IMR-90 (cell line): ENCODE results near the gene PARVB. TPM values are rescaled to one million over a fixed set of nuclear protein-coding genes. Genes with fewer than 3 reads are reported as not detected.

Experiments
- ATAC-seq: fragments of 200-7000 bp; cut with Tn5 transposase; 2 replicates; pipeline ENCODE4 v1.9.1; 2020; ENCODE audit warnings: low read depth, mild to moderate bottlenecking, moderate library complexity
- BruUV-seq: library from RNA; stranded (reverse); fragments of 400-500 nt; replicated peaks from 2 replicates; lab custom pipeline; 2021; lab: Mats Ljungman, UMichigan
- CTCF ChIA-PET: fragments of 300-600 bp; formaldehyde crosslinking; extraction: SDS; loops from one replicate; lab custom pipeline; 2021; ENCODE audit warnings: antibody characterized with exemption; lab: Yijun Ruan, JAX
- POLR2A ChIA-PET: fragments of 300-600 bp; sonication (Branson Sonifier 250); formaldehyde crosslinking; loops from one replicate; lab custom pipeline; 2022; ENCODE audit warnings: antibody characterized with exemption; ENCODE audit not compliant: unreplicated experiment; lab: Charles Lee
- DNase-seq: peaks from one replicate; pipeline ENCODE4 v3.0.0; 2013
- H2AFZ ChIP-seq: replicated peaks from 2 replicates; pipeline ENCODE3; 2013; ENCODE audit warnings: low read length, mild to moderate bottlenecking; ENCODE audit not compliant: poor library complexity
- H2AK5ac ChIP-seq: 2 replicates; pipeline ENCODE4 v1.6.1; 2013; ENCODE audit warnings: low read depth, low read length, inconsistent platforms
- H2AK9ac ChIP-seq: replicated peaks from 2 replicates; pipeline ENCODE3; 2013; ENCODE audit warnings: mild to moderate bottlenecking, low read depth, low read length, moderate library complexity; ENCODE audit not compliant: poor library complexity
- H2BK120ac ChIP-seq: 2 replicates; pipeline ENCODE4 v1.6.1; 2013; ENCODE audit warnings: low read depth, low read length, inconsistent platforms
- H2BK15ac ChIP-seq: 3 replicates; pipeline ENCODE4 v1.6.1; 2013; ENCODE audit warnings: low read depth, low read length, inconsistent platforms
- H2BK20ac ChIP-seq: 2 replicates; pipeline ENCODE4 v1.6.1; 2013; ENCODE audit warnings: low read depth, mild to moderate bottlenecking, inconsistent platforms, low read length, moderate library complexity
- H2BK5ac ChIP-seq: 2 replicates; pipeline ENCODE4 v1.6.1; 2013; ENCODE audit warnings: mild to moderate bottlenecking, low read depth, low read length, inconsistent platforms; ENCODE audit not compliant: poor library complexity, severe bottlenecking
- H3K14ac ChIP-seq: replicated peaks from 2 replicates; pipeline ENCODE4 v1.6.1; 2013; ENCODE audit warnings: low read depth, low read length, inconsistent platforms
- H3K18ac ChIP-seq: 2 replicates; pipeline ENCODE4 v1.6.1; 2013; ENCODE audit warnings: low read depth, low read length, control low read depth
- H3K23ac ChIP-seq: 2 replicates; pipeline ENCODE4 v1.6.1; 2013; ENCODE audit warnings: low read depth, low read length, inconsistent platforms
- H3K27ac ChIP-seq: 2 replicates; pipeline ENCODE4 v1.5.1; 2013; ENCODE audit warnings: mild to moderate bottlenecking, control low read depth, low read length; ENCODE audit not compliant: insufficient read depth
- H3K27me3 ChIP-seq: 2 replicates; pipeline ENCODE4 v1.6.1; 2013; ENCODE audit warnings: low read length; ENCODE audit not compliant: control insufficient read depth, insufficient read depth
- H3K36me3 ChIP-seq: 2 replicates; pipeline ENCODE4 v1.6.1; 2013; ENCODE audit warnings: low read length, mixed read lengths; ENCODE audit not compliant: control insufficient read depth, insufficient read depth
- H3K4ac ChIP-seq: 2 replicates; pipeline ENCODE4 v1.6.1; 2013; ENCODE audit warnings: low read depth, low read length, inconsistent platforms
- H3K4me1 ChIP-seq: 2 replicates; pipeline ENCODE4 v1.6.1; 2013; ENCODE audit warnings: low read length, mixed read lengths; ENCODE audit not compliant: control insufficient read depth, insufficient read depth
- H3K4me2 ChIP-seq: 2 replicates; pipeline ENCODE4 v1.6.1; 2013; ENCODE audit warnings: low read depth, mild to moderate bottlenecking, control low read depth, low read length, moderate library complexity
- H3K4me3 ChIP-seq: 2 replicates; pipeline ENCODE4 v1.5.1; 2013; ENCODE audit warnings: low read depth, mild to moderate bottlenecking, control low read depth, low read length, moderate library complexity; ENCODE audit not compliant: insufficient read depth
- H3K56ac ChIP-seq: 2 replicates; pipeline ENCODE4 v1.6.1; 2013; ENCODE audit warnings: low read length, inconsistent platforms; ENCODE audit not compliant: insufficient read depth; ENCODE audit errors: extremely low read depth
- H3K79me1 ChIP-seq, 2 experiments: 2 replicates each; pipeline ENCODE4 v1.6.1; 2013; ENCODE audit warnings: low read length in 2 of 2, inconsistent platforms in 1 of 2, low read depth in 1 of 2
- H3K9ac ChIP-seq: 2 replicates; pipeline ENCODE4 v1.6.1; 2013; ENCODE audit warnings: low read depth, low read length, control low read depth
- H3K9me1 ChIP-seq: 2 replicates; pipeline ENCODE4 v1.6.1; 2013; ENCODE audit warnings: low read length, inconsistent platforms; ENCODE audit not compliant: insufficient read depth
- H3K9me3 ChIP-seq: 2 replicates; pipeline ENCODE4 v1.6.1; 2013; ENCODE audit warnings: low read length; ENCODE audit not compliant: control insufficient read depth, insufficient read depth
- H4K20me1 ChIP-seq: 2 replicates; pipeline ENCODE4 v1.6.1; 2013; ENCODE audit warnings: low read length, inconsistent platforms; ENCODE audit not compliant: insufficient read depth
- H4K5ac ChIP-seq: 2 replicates; pipeline ENCODE4 v1.6.1; 2013; ENCODE audit warnings: mild to moderate bottlenecking, low read depth, low read length, control low read depth
- H4K8ac ChIP-seq, 2 experiments: 2 replicates each; pipeline ENCODE4 v1.6.1; 2013; ENCODE audit warnings: low read depth in 2 of 2, low read length in 2 of 2, control low read depth in 1 of 2, inconsistent platforms in 1 of 2
- H4K91ac ChIP-seq: 2 replicates; pipeline ENCODE4 v1.6.1; 2013; ENCODE audit warnings: low read depth, low read length, inconsistent platforms; ENCODE audit not compliant: insufficient read depth
- CEBPB ChIP-seq: IDR thresholded peaks from 2 replicates; pipeline ENCODE4 v1.6.1; 2012; ENCODE audit warnings: low read depth, low read length, improper control_type of control experiment
- CHD1 ChIP-seq: IDR thresholded peaks from 2 replicates; pipeline ENCODE4 v1.6.1; 2012; ENCODE audit warnings: low read depth, low read length, improper control_type of control experiment
- CTCF ChIP-seq: conservative IDR thresholded peaks from 2 replicates; pipeline ENCODE4 v1.5.1; 2012; ENCODE audit warnings: mild to moderate bottlenecking, low read depth, low read length, improper control_type of control experiment
- MAFK ChIP-seq: IDR thresholded peaks from 2 replicates; pipeline ENCODE4 v1.6.1; 2012; ENCODE audit warnings: low read depth, low read length, improper control_type of control experiment
- MAZ ChIP-seq: IDR thresholded peaks from 2 replicates; pipeline ENCODE4 v1.6.1; 2012; ENCODE audit warnings: low read depth, mild to moderate bottlenecking, low read length, improper control_type of control experiment, moderate library complexity, borderline replicate concordance
- NFE2L2 ChIP-seq: fragments of 150-350 bp; IDR thresholded peaks from 2 replicates; pipeline ENCODE4 v1.6.1; 2016; ENCODE audit warnings: low read depth, mild to moderate bottlenecking, low read length
- POLR2A ChIP-seq: IDR thresholded peaks from 2 replicates; pipeline ENCODE4 v1.6.1; 2012; ENCODE audit warnings: mild to moderate bottlenecking, low read depth, low read length
- RAD21 ChIP-seq: IDR thresholded peaks from 2 replicates; pipeline ENCODE4 v1.6.1; 2012; ENCODE audit warnings: low read length, improper control_type of control experiment
- RCOR1 ChIP-seq: IDR thresholded peaks from 2 replicates; pipeline ENCODE4 v1.6.1; 2012; ENCODE audit warnings: mild to moderate bottlenecking, low read length, improper control_type of control experiment; ENCODE audit not compliant: insufficient replicate concordance
- RFX5 ChIP-seq: IDR thresholded peaks from 2 replicates; pipeline ENCODE4 v1.8.0; 2012; ENCODE audit warnings: low read depth, mild to moderate bottlenecking, low read length, moderate library complexity
- WGBS, 2 experiments: methylation state at CpG; one replicate each; pipeline versions ENCODE4 v1.1.5 to v1.1.7; 2013; ENCODE audit warnings: missing lambda C conversion rate in 2 of 2; ENCODE audit not compliant: insufficient read length in 1 of 2; ENCODE audit errors: extremely low coverage in 2 of 2; 5-methylcytosine and 5-hydroxymethylcytosine counted together
- dilution Hi-C: fragments of 300-500 bp; cut with HindIII; formaldehyde crosslinking; loops from one replicate; pipeline ENCODE4 v1.14.3; 2018; ENCODE audit warnings: low sequenced_read_pairs; ENCODE audit not compliant: unreplicated experiment
- in situ Hi-C: fragments of 300-500 bp; cut with MboI; formaldehyde crosslinking; loops from 3 replicates; pipeline ENCODE4 v1.14.3; 2019; ENCODE audit warnings: low sequenced_read_pairs, inconsistent platforms, mixed read lengths
- intact Hi-C: fragments of 100-400 bp; cut with micrococcal nuclease; formaldehyde crosslinking; loops from 2 replicates; pipeline ENCODE4 v1.10.0; 2022
- polyA plus RNA-seq, 3 experiments: library from polyadenylated mRNA; depleted of rRNA; stranded (reverse); fragments of >200 nt; gene quantifications; 2 replicates each; pipeline ENCODE4 v1.2.3, GENCODE V29; 2012; ENCODE audit warnings: low replicate concordance in 1 of 3
- total RNA-seq: library from RNA; depleted of rRNA; stranded (reverse); fragments of >200 nt; gene quantifications from 2 replicates; pipeline ENCODE4 v1.2.3, GENCODE V29; 2012

The PARVB gene
- total and polyA plus RNA-seq, 2 of the 4 experiments (the other 2 are of a cell fraction): 44.3 to 53.9 TPM

GRCh38 chr22:44075670-44076069, 51.6 kb downstream of the PARVB start:
- H4K20me1 ChIP-seq: peaks cover 1% of the 10 kb centered on the region
- ATAC-seq (no peak), DNase-seq (no peak)
- no peak overlapping the region for H2BK15ac ChIP-seq
- H3K4me2 ChIP-seq: no peak overlapping the region
- CTCF ChIA-PET: no interaction called here
- H3K27ac ChIP-seq: no peak overlapping the region
- H3K9me3 ChIP-seq: no peaks in the 10 kb centered on the region
- in situ Hi-C loops (loop anchor here (5.0 kb wide), 1 partner anchor 78 kb away; no protein-coding TSS in a partner anchor), intact Hi-C loops (no loop called here), dilution Hi-C loops (no loop called here)
- no peak overlapping the region for H3K18ac ChIP-seq
- no peak overlapping the region for H3K9ac ChIP-seq
- no peak overlapping the region for H4K8ac ChIP-seq
- H2BK20ac ChIP-seq: no peak overlapping the region
- no peak overlapping the region for H2AFZ ChIP-seq
- H3K56ac ChIP-seq: no peak overlapping the region
- no peaks in the 10 kb centered on the region for H3K36me3 ChIP-seq
- no peak overlapping the region for H4K91ac ChIP-seq
- no peak overlapping the region for H3K4ac ChIP-seq
- 100% methylated on average over 1 of the region's 11 CpGs; no CpG with 5 or more reads in 1 of the 2 experiments for WGBS, 2 experiments
- peaks cover 3% of the 10 kb centered on the region in 2 experiments; a peak in 2 of 4 replicates for H3K79me1 ChIP-seq
- POLR2A ChIA-PET: no interaction called here
- no peak overlapping the region for H3K4me3 ChIP-seq
- no peak overlapping the region for H3K14ac ChIP-seq
- no peak overlapping the region for H2BK120ac ChIP-seq
- H2AK5ac ChIP-seq: no peak overlapping the region
- H2BK5ac ChIP-seq: no peak overlapping the region
- no peak overlapping the region for H4K5ac ChIP-seq
- H2AK9ac ChIP-seq: peak overlapping the region; percentile 53
- H3K23ac ChIP-seq: no peak overlapping the region
- BruUV-seq: no TSS peak
- H3K4me1 ChIP-seq: no peaks in the 10 kb centered on the region
- no peaks in the 10 kb centered on the region for H3K27me3 ChIP-seq
- no peak for TF ChIP-seq RFX5
- no peak for TF ChIP-seq CHD1
- TF ChIP-seq RAD21: no peak
- no peak for TF ChIP-seq NFE2L2
- no peak for TF ChIP-seq CTCF
- no peak for TF ChIP-seq MAZ
- TF ChIP-seq RCOR1: no peak
- no peak for TF ChIP-seq POLR2A
- no peak for TF ChIP-seq CEBPB
- no peak for TF ChIP-seq MAFK
- H3K9me1 ChIP-seq: no peaks in the 10 kb centered on the region
